Activated naive CD8-positive, alpha-beta T cell treated with anti-CD3 and anti-CD28 coated beads for 36 hours (primary cell): ENCODE data around the gene VSIG10. TPM values are rescaled to one million over a fixed set of nuclear protein-coding genes. Genes with fewer than 3 reads are reported as not detected.
"Not testable (repeated sequence)": the region's sequence is repeated elsewhere in the genome, so short reads cannot be mapped to it uniquely, and the experiment has no call there.

Experiments used
- DNase-seq: peaks from one replicate; pipeline ENCODE4 v3.0.0; 2021
- H3K27ac Mint-ChIP-seq: one replicate; pipeline ENCODE4 v1.8.0; 2022; ENCODE audit warnings: mild to moderate bottlenecking, moderate library complexity, mixed read lengths
- H3K27me3 Mint-ChIP-seq: one replicate; pipeline ENCODE4 v1.8.0; 2022; ENCODE audit warnings: mild to moderate bottlenecking, mixed read lengths
- H3K36me3 Mint-ChIP-seq: one replicate; pipeline ENCODE4 v1.8.0; 2021; ENCODE audit warnings: mild to moderate bottlenecking, mixed read lengths
- H3K4me1 Mint-ChIP-seq: one replicate; pipeline ENCODE4 v1.8.0; 2021; ENCODE audit warnings: mixed read lengths
- H3K4me3 Mint-ChIP-seq: one replicate; pipeline ENCODE4 v1.8.0; 2022; ENCODE audit warnings: mild to moderate bottlenecking, moderate library complexity, mixed read lengths
- H3K9me3 Mint-ChIP-seq: one replicate; pipeline ENCODE4 v1.8.0; 2022; ENCODE audit warnings: mixed read lengths
- total RNA-seq, 2 experiments: library from RNA; stranded (reverse); gene quantifications; one replicate each; pipeline ENCODE4 v1.2.3, GENCODE V29; 2021

The VSIG10 gene
- total RNA-seq = 1 to 10 TPM; 5.9 TPM

- no peaks in the 10 kb centered on the region for H3K36me3 Mint-ChIP-seq
- no peak within 1 kb of the TSS for H3K27ac Mint-ChIP-seq
- no peaks in the 10 kb centered on the region for H3K9me3 Mint-ChIP-seq
These were observed at the start of gene VSIG10 for GRCh38 chr12:118103601-118104382. TSS of gene VSIG10 (minus strand) at chr12:118104011. CDS start at chr12:118103671, 340 bp downstream.

GRCh38 chr12:118151755-118152154 is 47.9 kb upstream of the VSIG10 start:
- Mint-ChIP-seq H3K4me1 (no peaks in the 10 kb centered on the region), H3K4me3 (no peak overlapping the region), H3K36me3 (peaks cover 17% of the 10 kb centered on the region), H3K9me3 (no peaks in the 10 kb centered on the region), H3K27ac (no peak overlapping the region), H3K27me3 (no peaks in the 10 kb centered on the region)
- no peak for DNase-seq

More at GRCh38 chr12:118103601-118104382, at the start of gene VSIG10:
- peak within 1 kb of the TSS; percentile 82 for H3K4me3 Mint-ChIP-seq
- peaks cover 27% of the 10 kb centered on the region for H3K27me3 Mint-ChIP-seq
- peak; percentile 26 for DNase-seq
- H3K4me1 Mint-ChIP-seq = peaks cover 6% of the 10 kb centered on the region

GRCh38 chr12:118150625-118151024 is 46.8 kb upstream of the VSIG10 start:
- Mint-ChIP-seq H3K27me3 (no peaks in the 10 kb centered on the region), H3K4me1 (no peaks in the 10 kb centered on the region), H3K4me3 (no peak overlapping the region), H3K36me3 (peaks cover 17% of the 10 kb centered on the region), H3K9me3 (no peaks in the 10 kb centered on the region), H3K27ac (no peak overlapping the region)
- DNase-seq = no peak

GRCh38 chr12:118148287-118148686 is 44.5 kb upstream of the VSIG10 start:
- peaks cover 3% of the 10 kb centered on the region for H3K4me1 Mint-ChIP-seq
- H3K36me3 Mint-ChIP-seq = peaks cover 30% of the 10 kb centered on the region
- no peaks in the 10 kb centered on the region for H3K27me3 Mint-ChIP-seq
- H3K9me3 Mint-ChIP-seq = no peaks in the 10 kb centered on the region
- no peak overlapping the region for H3K4me3 Mint-ChIP-seq
- DNase-seq = no peak
- peak overlapping the region; percentile 20 for H3K27ac Mint-ChIP-seq

- H3K4me1 Mint-ChIP-seq = peaks cover 3% of the 10 kb centered on the region
- H3K4me3 Mint-ChIP-seq = no peak overlapping the region
- no peak overlapping the region for H3K27ac Mint-ChIP-seq
- no peaks in the 10 kb centered on the region for H3K27me3 Mint-ChIP-seq
- DNase-seq = no peak
- H3K9me3 Mint-ChIP-seq = no peaks in the 10 kb centered on the region
- H3K36me3 Mint-ChIP-seq = peaks cover 45% of the 10 kb centered on the region
These were observed 42.0 kb upstream of the VSIG10 start for GRCh38 chr12:118145798-118146156.

- Mint-ChIP-seq H3K9me3 (no peaks in the 10 kb centered on the region), H3K36me3 (peaks cover 51% of the 10 kb centered on the region), H3K27ac (peak overlapping the region; percentile 52), H3K4me1 (peaks cover 6% of the 10 kb centered on the region), H3K27me3 (no peaks in the 10 kb centered on the region), H3K4me3 (no peak overlapping the region)
- DNase-seq = no peak
These were observed 41.4 kb upstream of the VSIG10 start for GRCh38 chr12:118145113-118145797.

- DNase-seq = no peak
- Mint-ChIP-seq H3K4me3 (no peak overlapping the region), H3K27ac (no peak overlapping the region), H3K36me3 (peaks cover 57% of the 10 kb centered on the region), H3K4me1 (peaks cover 8% of the 10 kb centered on the region), H3K27me3 (no peaks in the 10 kb centered on the region), H3K9me3 (no peaks in the 10 kb centered on the region)
These were observed 40.7 kb upstream of the VSIG10 start for GRCh38 chr12:118144499-118144898.

GRCh38 chr12:118140825-118141224 is 37.0 kb upstream of the VSIG10 start:
- Mint-ChIP-seq H3K27me3 (no peaks in the 10 kb centered on the region), H3K27ac (no peak overlapping the region), H3K9me3 (no peaks in the 10 kb centered on the region), H3K4me3 (no peak overlapping the region), H3K36me3 (peaks cover 56% of the 10 kb centered on the region), H3K4me1 (peaks cover 28% of the 10 kb centered on the region)
- no peak for DNase-seq

- H3K36me3 Mint-ChIP-seq = peaks cover 39% of the 10 kb centered on the region
- no peak for DNase-seq
- H3K4me1 Mint-ChIP-seq = peaks cover 36% of the 10 kb centered on the region
- peak overlapping the region; percentile 97 for H3K4me3 Mint-ChIP-seq
- peak overlapping the region; percentile 74 for H3K27ac Mint-ChIP-seq
- H3K27me3 Mint-ChIP-seq = no peaks in the 10 kb centered on the region
- H3K9me3 Mint-ChIP-seq = no peaks in the 10 kb centered on the region
These were observed 33.4 kb upstream of the VSIG10 start for GRCh38 chr12:118137148-118137678.

- peaks cover 36% of the 10 kb centered on the region for H3K36me3 Mint-ChIP-seq
- H3K4me1 Mint-ChIP-seq = peaks cover 39% of the 10 kb centered on the region
- DNase-seq = peak; percentile 44
These were observed 32.8 kb upstream of the VSIG10 start for GRCh38 chr12:118136559-118137003.

GRCh38 chr12:118135788-118136558 is 32.2 kb upstream of the VSIG10 start, which contains the start of gene PEBP1:
TSS of gene PEBP1 (plus strand) at chr12:118136124. CDS start at chr12:118136210, 86 bp downstream.
- H3K4me3 Mint-ChIP-seq = peak within 1 kb of the TSS; percentile 97
- no peaks in the 10 kb centered on the region for H3K27me3 Mint-ChIP-seq
- H3K4me1 Mint-ChIP-seq = peaks cover 39% of the 10 kb centered on the region
- H3K9me3 Mint-ChIP-seq = no peaks in the 10 kb centered on the region
- H3K27ac Mint-ChIP-seq = peak within 1 kb of the TSS; percentile 91
- DNase-seq = peak; percentile 96
- H3K36me3 Mint-ChIP-seq = peaks cover 29% of the 10 kb centered on the region

More at GRCh38 chr12:118136559-118137003, 32.8 kb upstream of the VSIG10 start:
- Mint-ChIP-seq H3K9me3 (no peaks in the 10 kb centered on the region), H3K27me3 (no peaks in the 10 kb centered on the region), H3K27ac (peak overlapping the region; percentile 74), H3K4me3 (peak overlapping the region; percentile 97)

- not testable (repeated sequence) for H3K36me3 Mint-ChIP-seq, DNase-seq, H3K27me3 Mint-ChIP-seq, H3K4me3 Mint-ChIP-seq, H3K4me1 Mint-ChIP-seq, H3K9me3 Mint-ChIP-seq, H3K27ac Mint-ChIP-seq
These were observed 25.6 kb upstream of the VSIG10 start for GRCh38 chr12:118129436-118129835.

- no peak for DNase-seq
- peaks cover 4% of the 10 kb centered on the region for H3K4me1 Mint-ChIP-seq
- H3K4me3 Mint-ChIP-seq = no peak overlapping the region
- no peak overlapping the region for H3K27ac Mint-ChIP-seq
- H3K27me3 Mint-ChIP-seq = no peaks in the 10 kb centered on the region
- H3K36me3 Mint-ChIP-seq = no peaks in the 10 kb centered on the region
- no peaks in the 10 kb centered on the region for H3K9me3 Mint-ChIP-seq
These were observed 24.1 kb upstream of the VSIG10 start for GRCh38 chr12:118127867-118128266.

- no peak overlapping the region for H3K4me3 Mint-ChIP-seq
- no peak overlapping the region for H3K27ac Mint-ChIP-seq
- DNase-seq = no peak
- no peaks in the 10 kb centered on the region for H3K27me3 Mint-ChIP-seq
- no peaks in the 10 kb centered on the region for H3K9me3 Mint-ChIP-seq
- no peaks in the 10 kb centered on the region for H3K4me1 Mint-ChIP-seq
- no peaks in the 10 kb centered on the region for H3K36me3 Mint-ChIP-seq
These were observed 22.4 kb upstream of the VSIG10 start for GRCh38 chr12:118126119-118126757.
